K562 (cell line): ENCODE data around the gene TRPC4. TPM values are rescaled to one million over a fixed set of nuclear protein-coding genes. Genes with fewer than 3 reads are reported as not detected.

Experiments used
- ATAC-seq: fragments of 200-7000 bp; cut with Tn5 transposase; 3 replicates; pipeline ENCODE4 v1.9.1; 2020; ENCODE audit warnings: moderate library complexity
- BruUV-seq: library from RNA; stranded (reverse); fragments of 400-500 nt; replicated peaks from 2 replicates; lab custom pipeline; 2021; lab: Mats Ljungman, UMichigan
- CTCF ChIA-PET: fragments of 300-600 bp; formaldehyde crosslinking; extraction: SDS; loops from one replicate; lab custom pipeline; 2021; ENCODE audit warnings: low intra/inter-chr PET ratio; lab: Yijun Ruan, JAX
- POLR2A ChIA-PET: fragments of 300-600, 350-650 bp; sonication (Branson Sonifier 250); formaldehyde crosslinking; extraction: SDS; loops from one replicate; lab custom pipeline; 2021; ENCODE audit warnings: antibody characterized with exemption, inconsistent platforms; lab: Yijun Ruan, JAX
- DNase-seq, 4 experiments: peaks; one replicate each; pipeline versions ENCODE4 v3.0.0 to v3.0.0-alpha.2; 2011 to 2018; ENCODE audit warnings: low spot score in 3 of 4, mixed read lengths in 3 of 4; ENCODE audit errors: extremely low read depth in 1 of 4
- FAIRE-seq: peaks from 2 replicates; lab custom pipeline; 2011; peaks lifted over from hg19 to GRCh38; lab: Jason Lieb, UNC
- H2AFZ ChIP-seq: 2 replicates; pipeline ENCODE4 v1.6.0; 2011; ENCODE audit warnings: low read depth, low read length, control low read depth, inconsistent platforms
- H3K27ac ChIP-seq: fragments of 200-600 bp; 3 replicates; pipeline ENCODE4 v1.8.0; 2011; ENCODE audit warnings: low read depth, mild to moderate bottlenecking, control low read depth, inconsistent platforms, low read length, moderate library complexity, mixed read lengths; ENCODE audit errors: extremely low read depth
- H3K27me3 ChIP-seq, 2 experiments: fragments of 300-600 bp in 1 of 2; 2 replicates in 1 of 2; 3 replicates in 1 of 2; pipeline versions ENCODE4 v1.6.0 to v1.8.0; 2011; ENCODE audit warnings: inconsistent platforms in 2 of 2, low read length in 2 of 2, mild to moderate bottlenecking in 1 of 2, mixed read lengths in 1 of 2, moderate library complexity in 1 of 2; ENCODE audit not compliant: control insufficient read depth in 2 of 2, insufficient read depth in 2 of 2
- H3K36me3 ChIP-seq: fragments of 300-600 bp; 3 replicates; pipeline ENCODE4 v1.8.0; 2011; ENCODE audit warnings: mild to moderate bottlenecking, low read length, inconsistent platforms; ENCODE audit not compliant: control insufficient read depth, insufficient read depth
- H3K4me1 ChIP-seq, 2 experiments: fragments of 200-600 bp in 1 of 2; replicated peaks in 1 of 2; 2 replicates in 1 of 2; 3 replicates in 1 of 2; pipeline versions ENCODE4 v1.5.1 to v1.8.0; 2011; ENCODE audit warnings: inconsistent platforms in 2 of 2, low read length in 2 of 2, mild to moderate bottlenecking in 1 of 2, mixed read lengths in 1 of 2, moderate library complexity in 1 of 2; ENCODE audit not compliant: control insufficient read depth in 2 of 2, insufficient read depth in 2 of 2
- H3K4me2 ChIP-seq: 2 replicates; pipeline ENCODE4 v1.6.1; 2011; ENCODE audit warnings: low read length, control low read depth, inconsistent platforms, mixed read lengths; ENCODE audit not compliant: insufficient read depth
- H3K4me3 ChIP-seq: fragments of 200-600 bp; sonication (generic), shearing (Covaris generic); 2 replicates; pipeline ENCODE4 v1.5.1; 2016; ENCODE audit warnings: control low read depth, inconsistent platforms
- H3K79me2 ChIP-seq: fragments of 200-600 bp; 3 replicates; pipeline ENCODE4 v1.8.0; 2011; ENCODE audit warnings: low read length, inconsistent platforms; ENCODE audit not compliant: control insufficient read depth, insufficient read depth
- H3K9ac ChIP-seq, 2 experiments: 2 replicates each; pipeline versions ENCODE4 v1.6.0 to v1.6.1; 2011; ENCODE audit warnings: low read depth in 2 of 2, low read length in 2 of 2, control low read depth in 1 of 2, inconsistent platforms in 1 of 2, mild to moderate bottlenecking in 1 of 2, mixed read lengths in 1 of 2; ENCODE audit not compliant: insufficient read depth in 1 of 2
- H3K9me1 ChIP-seq: one replicate; pipeline ENCODE4 v1.6.0; 2011; ENCODE audit warnings: inconsistent platforms, mild to moderate bottlenecking, low read length, moderate library complexity; ENCODE audit not compliant: control insufficient read depth, insufficient read depth
- H3K9me3 ChIP-seq: replicated peaks from 2 replicates; pipeline ENCODE4 v1.5.1; 2011; ENCODE audit warnings: low read depth, low read length, inconsistent platforms; ENCODE audit not compliant: control insufficient read depth, insufficient read depth
- H4K20me1 ChIP-seq: replicated peaks from 2 replicates; pipeline ENCODE4 v1.6.1; 2011; ENCODE audit warnings: low read length, inconsistent platforms, mixed read lengths; ENCODE audit not compliant: control insufficient read depth, insufficient read depth
- CTCF ChIP-seq, 3 experiments: IDR thresholded peaks in 2 of 3; conservative IDR thresholded peaks in 1 of 3; 2 replicates each; pipeline ENCODE4 v1.5.1; 2011 to 2012; ENCODE audit warnings: low read length in 3 of 3, mild to moderate bottlenecking in 3 of 3, control low read depth in 2 of 3, improper control_type of control experiment in 1 of 3, inconsistent platforms in 1 of 3, low read depth in 1 of 3, mixed read lengths in 1 of 3, moderate library complexity in 1 of 3; ENCODE audit not compliant: insufficient read depth in 2 of 3
- KAT8 ChIP-seq: fragments of 450-650 bp; IDR thresholded peaks from 2 replicates; pipeline ENCODE4 v1.6.1; 2016; ENCODE audit warnings: low read depth, mild to moderate bottlenecking
- MTA2 ChIP-seq: fragments of 450-650 bp; IDR thresholded peaks from 2 replicates; pipeline ENCODE4 v1.6.1; 2016; ENCODE audit warnings: low read depth
- RAD21 ChIP-seq, 2 experiments: fragments of 250-450 bp in 1 of 2; fragments of 450-650 bp in 1 of 2; sonication (Bioruptor Pico) in 1 of 2; formaldehyde crosslinking in 1 of 2; IDR thresholded peaks in 1 of 2; conservative IDR thresholded peaks in 1 of 2; 2 replicates each; pipeline versions ENCODE4 v1.4.0 to v1.8.0; 2020 to 2022; ENCODE audit warnings: mild to moderate bottlenecking in 2 of 2, moderate library complexity in 1 of 2
- ZBTB1 ChIP-seq: sonication (generic); formaldehyde crosslinking; IDR thresholded peaks from 2 replicates; pipeline ENCODE4 v1.8.1; 2023; ENCODE audit warnings: missing genetic modification reagents, low read depth, mild to moderate bottlenecking, borderline replicate concordance
- ZNF316 ChIP-seq: fragments of 450-650 bp; IDR thresholded peaks from 2 replicates; pipeline ENCODE4 v1.6.1; 2016
- WGBS: fragments of 100-300 bp; shearing (Covaris generic); methylation state at CpG from one replicate; pipeline ENCODE4 v1.1.6; 2016; ENCODE audit warnings: low coverage, mixed read lengths; ENCODE audit not compliant: insufficient coverage; ENCODE audit errors: missing lambda C conversion rate; 5-methylcytosine and 5-hydroxymethylcytosine counted together
- in situ Hi-C: fragments of 300-500 bp; cut with MboI; formaldehyde crosslinking; loops from 4 replicates; pipeline ENCODE4 v1.15.0; 2018; ENCODE audit warnings: inconsistent platforms, mixed read lengths
- intact Hi-C: fragments of 100-400 bp; cut with micrococcal nuclease; formaldehyde crosslinking; loops from 2 replicates; pipeline ENCODE4 v1.14.2; 2022
- polyA plus RNA-seq, 8 experiments: library from polyadenylated mRNA; depleted of rRNA in 4 of 8; stranded (reverse) in 5 of 8; unstranded in 3 of 8; fragments of >200 nt; fragmentation: Nextera tagmentation in 2 of 8; fragmentation: Illumina TruSeq in 1 of 8; extraction: Ambion mirVana in 2 of 8; extraction: Trizol in 1 of 8; gene quantifications; 2 replicates each; pipeline versions ENCODE4 v1.2.1 to v1.2.3, GENCODE V29; 2011 to 2014; ENCODE audit warnings: inconsistent platforms in 1 of 8, missing spikeins in 1 of 8
- total RNA-seq, 7 experiments: library from RNA; depleted of rRNA in 6 of 7; stranded (reverse); fragments of >200 nt in 6 of 7; fragmentation: Illumina TruSeq in 2 of 7; extraction: Trizol in 2 of 7; gene quantifications; 2 replicates each; pipeline versions ENCODE4 v1.2.1 to v1.2.3, GENCODE V29; 2011 to 2021; ENCODE audit warnings: low replicate concordance in 1 of 7

Gene TRPC4
- total and polyA plus RNA-seq, 9 of the 15 experiments (the other 6 are each of a cell fraction or from before 2014, with no cell fraction given), result 0.03 to 0.04 TPM; not detected in 7

- FAIRE-seq, result no peak
- TF ChIP-seq MTA2 (no peak), ZNF316 (peak; percentile 41; the same call in 1 of the 2 replicates), KAT8 (no peak)
- Histone ChIP-seq H3K9me1 (no peaks in the 10 kb centered on the region), H4K20me1 (no peaks in the 10 kb centered on the region), H3K4me3 (no peak overlapping the region), H3K9me3 (no peaks in the 10 kb centered on the region), H3K9ac (no peak overlapping the region), H3K79me2 (no peaks in the 10 kb centered on the region), H3K27me3 (no peaks in the 10 kb centered on the region), H3K4me2 (no peak overlapping the region), H3K4me1 (no peaks in the 10 kb centered on the region), H3K27ac (no peak overlapping the region), H3K36me3 (no peaks in the 10 kb centered on the region), H2AFZ (no peak overlapping the region)
- WGBS, result 6% methylated on average over 2 of the region's 2 CpGs
- no peak for ATAC-seq
- POLR2A ChIA-PET, result no interaction called here
- no TSS peak for BruUV-seq
- no peak for DNase-seq
- intact Hi-C loops (loop anchor here (1.0 to 5.0 kb wide), 2 partner anchors 276 to 813 kb away; no protein-coding TSS in a partner anchor), in situ Hi-C loops (no loop called here)
- CTCF ChIA-PET, result interaction anchor here (1.1 kb wide), 1 partner anchor 277 kb away, joined by 4 read pairs; no protein-coding TSS in a partner anchor
Observed at GRCh38 chr13:37769545-37769944, 100.0 kb downstream of the TRPC4 start.

- in situ Hi-C loops (no loop called here), intact Hi-C loops (loop anchor here (1.0 to 5.0 kb wide), 2 partner anchors 276 to 813 kb away; no protein-coding TSS in a partner anchor)
- BruUV-seq, result no TSS peak
- TF ChIP-seq CTCF (IDR thresholded peaks at IDR 0.05 in 2 of 3, conservative IDR thresholded peaks at IDR 0.05 in 1 of 3; ENCODE audit: insufficient read depth in 2 of 3, low read depth in 1 of 3, low read length in 3 of 3) (peak in 2 of 3 experiments; percentile 22 to 34; a peak in 2 of 6 replicates), RAD21 (CRISPR knock-in tag; conservative IDR thresholded peaks at IDR 0.05 in 1 of 2, IDR thresholded peaks at IDR 0.05 in 1 of 2) (peak; percentile 28 to 56), ZBTB1 (CRISPR knock-in tag) (no peak)
Observed at GRCh38 chr13:37769078-37769477, 100.5 kb downstream of the TRPC4 start.

More at GRCh38 chr13:37769078-37769477, 100.5 kb downstream of the TRPC4 start:
- ATAC-seq (no peak), FAIRE-seq (no peak), DNase-seq (peak in 2 of 4 experiments; percentile 3 to 8)
- H3K9me1 ChIP-seq, result no peaks in the 10 kb centered on the region
- no peaks in the 10 kb centered on the region for H4K20me1 ChIP-seq
- H3K9ac ChIP-seq, result no peak overlapping the region
- CTCF ChIA-PET, result interaction anchor here (1.1 kb wide), 1 partner anchor 277 kb away, joined by 4 read pairs; no protein-coding TSS in a partner anchor
- H3K4me1 ChIP-seq, result no peaks in the 10 kb centered on the region
- 0% methylated on average over 2 of the region's 2 CpGs for WGBS
- POLR2A ChIA-PET, result interaction anchor here (0.6 kb wide), 1 partner anchor 663 kb away, joined by 3 read pairs; the partner anchor contains the start of gene CSNK1A1L
- no peaks in the 10 kb centered on the region for H3K9me3 ChIP-seq
- H3K27me3 ChIP-seq, result no peaks in the 10 kb centered on the region
- no peak overlapping the region for H2AFZ ChIP-seq
- no peak overlapping the region for H3K4me3 ChIP-seq
- no peak overlapping the region for H3K4me2 ChIP-seq
- H3K27ac ChIP-seq, result no peak overlapping the region
- no peaks in the 10 kb centered on the region for H3K36me3 ChIP-seq
- H3K79me2 ChIP-seq, result no peaks in the 10 kb centered on the region
